ENCODE data around the gene USP3. TPM values are rescaled to one million over a fixed set of nuclear protein-coding genes. Genes with fewer than 3 reads are reported as not detected.

The USP3 gene, protein sequence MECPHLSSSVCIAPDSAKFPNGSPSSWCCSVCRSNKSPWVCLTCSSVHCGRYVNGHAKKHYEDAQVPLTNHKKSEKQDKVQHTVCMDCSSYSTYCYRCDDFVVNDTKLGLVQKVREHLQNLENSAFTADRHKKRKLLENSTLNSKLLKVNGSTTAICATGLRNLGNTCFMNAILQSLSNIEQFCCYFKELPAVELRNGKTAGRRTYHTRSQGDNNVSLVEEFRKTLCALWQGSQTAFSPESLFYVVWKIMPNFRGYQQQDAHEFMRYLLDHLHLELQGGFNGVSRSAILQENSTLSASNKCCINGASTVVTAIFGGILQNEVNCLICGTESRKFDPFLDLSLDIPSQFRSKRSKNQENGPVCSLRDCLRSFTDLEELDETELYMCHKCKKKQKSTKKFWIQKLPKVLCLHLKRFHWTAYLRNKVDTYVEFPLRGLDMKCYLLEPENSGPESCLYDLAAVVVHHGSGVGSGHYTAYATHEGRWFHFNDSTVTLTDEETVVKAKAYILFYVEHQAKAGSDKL
- total RNA-seq, result 152 and 178 TPM in 2 replicates
- 94.7 TPM for total RNA-seq (2013)
- polyA plus RNA-seq, result 43.4 and 70.8 TPM in 2 replicates
- 53.3 and 96.5 TPM in 2 replicates for polyA minus RNA-seq

GRCh38 chr15:63504247-63504978 is at the start of gene USP3:
TSS of gene USP3 (plus strand) at chr15:63504593. CDS start at chr15:63504740, 147 bp downstream.
- peak within 1 kb of the TSS; percentile 78 to 95 (median 82) for H3K4me3 ChIP-seq (ENCODE audit: control extremely low read depth in 1 of 5, extremely low read depth in 1 of 5, insufficient read depth in 1 of 5, low read depth in 2 of 5, low read length in 4 of 5)
- Mint-ChIP-seq H3K27me3 (no peaks in the 10 kb centered on the region), H3K9me3 (ENCODE audit: insufficient read depth) (no peaks in the 10 kb centered on the region), H3K4me3 (peak within 1 kb of the TSS; percentile 96), H3K4me1 (peaks cover 80% of the 10 kb centered on the region), H3K27ac (peak within 1 kb of the TSS; percentile 100)
- intact Hi-C loops (cut with micrococcal nuclease), result loop anchor here (1.0 to 5.0 kb wide), 3 partner anchors 30 to 588 kb away; partner anchors contain the start of gene CIAO2A
- no peaks in the 10 kb centered on the region for H3K9me3 ChIP-seq (ENCODE audit: control extremely low read depth in 1 of 3, control insufficient read depth in 2 of 3, insufficient read depth in 1 of 3, low read length in 2 of 3)
- peak within 1 kb of the TSS; percentile 94 for H3K4me2 ChIP-seq (replicated peaks; ENCODE audit: low read depth, low read length, poor library complexity, severe bottlenecking)
- under 1% methylated on average over 85 of the region's 88 CpGs for WGBS (ENCODE audit: insufficient coverage)
- peaks cover 67 to 77% of the 10 kb centered on the region in 2 donors for H3K4me1 ChIP-seq (ENCODE audit: control insufficient read depth in 2 of 2, insufficient read depth in 2 of 2, low read length in 2 of 2)
- H4K20me1 ChIP-seq (ENCODE audit: control insufficient read depth, insufficient read depth, low read length, poor library complexity, severe bottlenecking), result peaks cover 24% of the 10 kb centered on the region
- no peak for TF ChIP-seq EZH2 (IDR thresholded peaks at IDR 0.05; ENCODE audit: borderline replicate concordance, insufficient read depth, low read depth, low read length, poor library complexity, severe bottlenecking)
- TF ChIP-seq, protein P1, sequence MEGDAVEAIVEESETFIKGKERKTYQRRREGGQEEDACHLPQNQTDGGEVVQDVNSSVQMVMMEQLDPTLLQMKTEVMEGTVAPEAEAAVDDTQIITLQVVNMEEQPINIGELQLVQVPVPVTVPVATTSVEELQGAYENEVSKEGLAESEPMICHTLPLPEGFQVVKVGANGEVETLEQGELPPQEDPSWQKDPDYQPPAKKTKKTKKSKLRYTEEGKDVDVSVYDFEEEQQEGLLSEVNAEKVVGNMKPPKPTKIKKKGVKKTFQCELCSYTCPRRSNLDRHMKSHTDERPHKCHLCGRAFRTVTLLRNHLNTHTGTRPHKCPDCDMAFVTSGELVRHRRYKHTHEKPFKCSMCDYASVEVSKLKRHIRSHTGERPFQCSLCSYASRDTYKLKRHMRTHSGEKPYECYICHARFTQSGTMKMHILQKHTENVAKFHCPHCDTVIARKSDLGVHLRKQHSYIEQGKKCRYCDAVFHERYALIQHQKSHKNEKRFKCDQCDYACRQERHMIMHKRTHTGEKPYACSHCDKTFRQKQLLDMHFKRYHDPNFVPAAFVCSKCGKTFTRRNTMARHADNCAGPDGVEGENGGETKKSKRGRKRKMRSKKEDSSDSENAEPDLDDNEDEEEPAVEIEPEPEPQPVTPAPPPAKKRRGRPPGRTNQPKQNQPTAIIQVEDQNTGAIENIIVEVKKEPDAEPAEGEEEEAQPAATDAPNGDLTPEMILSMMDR (IDR thresholded peaks at IDR 0.05), result peak; percentile 41
- peak within 1 kb of the TSS; percentile 95 for H3K9ac ChIP-seq (ENCODE audit: low read length)
- H3K27ac ChIP-seq (ENCODE audit: low read length in 2 of 2), result peak within 1 kb of the TSS; percentile 99
- DNase-seq (peak; percentile 97), ATAC-seq (ENCODE audit: low read depth) (peak; percentile 70)
- no peaks in the 10 kb centered on the region for H3K36me3 ChIP-seq (replicated peaks in 1 of 2; ENCODE audit: control extremely low read depth in 1 of 2, control insufficient read depth in 1 of 2, extremely low read depth in 1 of 2, insufficient read depth in 2 of 2, low read length in 1 of 2)
- CTCF ChIA-PET, result interaction anchor here (0.9 to 8.8 kb wide), 16 partner anchors 9 to 649 kb away, joined by 3 to 148 read pairs (median 16); no protein-coding TSS in a partner anchor
- POLR2A ChIA-PET, result interaction anchor here (0.6 to 6.4 kb wide), 12 partner anchors 8 to 227 kb away, joined by 3 to 172 read pairs (median 8); no protein-coding TSS in a partner anchor
- H3K27me3 ChIP-seq (replicated peaks in 1 of 4; ENCODE audit: control extremely low read depth in 1 of 4, control insufficient read depth in 3 of 4, insufficient read depth in 4 of 4, low read length in 3 of 4), result no peaks in the 10 kb centered on the region
- peaks cover 43% of the 10 kb centered on the region for H3K79me2 ChIP-seq (ENCODE audit: control insufficient read depth, insufficient read depth, low read length)
- H2AFZ ChIP-seq (ENCODE audit: insufficient read depth, low read depth, low read length, poor library complexity, severe bottlenecking), result peak within 1 kb of the TSS; percentile 67

Data from B cell (primary cell).